ENCODE data around the gene PDK4.
"Not testable (repeated sequence)": the region's sequence is repeated elsewhere in the genome, so short reads cannot be mapped to it uniquely, and the experiment has no call there.

Gene PDK4

DNA sequence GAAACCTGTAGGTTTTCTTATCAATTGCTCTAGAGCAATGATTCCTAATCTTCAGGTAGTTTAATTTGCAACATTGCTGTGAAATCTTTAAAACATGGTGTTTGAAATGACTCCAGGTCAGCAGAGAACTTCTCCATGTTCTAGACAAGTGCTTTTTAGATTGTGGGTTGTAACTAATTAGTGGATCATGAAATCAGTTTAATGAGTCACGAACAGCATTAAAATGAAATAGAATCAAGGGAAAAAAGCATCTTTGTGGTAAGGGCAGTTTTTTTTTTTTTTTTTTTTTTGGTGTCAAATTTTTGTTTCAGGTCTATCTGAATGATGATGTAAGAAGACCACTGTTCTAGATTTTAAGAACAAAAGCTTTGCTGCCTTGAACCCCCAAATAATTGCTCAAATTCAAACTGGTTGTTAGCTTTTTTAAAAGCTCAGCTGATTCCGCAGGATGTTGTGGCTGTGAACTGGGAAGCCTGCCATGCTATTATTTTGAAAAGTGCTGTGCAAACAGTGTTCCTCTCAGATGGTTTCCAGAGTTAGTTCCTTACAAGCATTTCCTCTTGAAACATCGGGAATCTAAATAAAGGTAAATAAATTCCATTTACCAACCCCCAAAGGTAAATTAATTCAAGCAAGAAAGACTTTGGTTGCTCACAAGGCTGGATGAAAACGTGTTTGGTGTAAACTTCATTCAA lies 13.1 kb upstream of the PDK4 start:
- peak overlapping the region; percentile 9 to 55 (median 22) for H3K4me3 Mint-ChIP-seq
- peaks cover 12% of the 10 kb centered on the region for H3K36me3 Mint-ChIP-seq (ENCODE audit: low read depth)
- no peaks in the 10 kb centered on the region for H3K27me3 Mint-ChIP-seq (ENCODE audit: low read depth)
- peak overlapping the region; percentile 96 to 98 (median 98) for H3K27ac Mint-ChIP-seq
- H3K4me1 Mint-ChIP-seq, result peaks cover 60% of the 10 kb centered on the region
- H3K9me3 Mint-ChIP-seq, result peaks cover 26% of the 10 kb centered on the region
- TF ChIP-seq, protein P1, sequence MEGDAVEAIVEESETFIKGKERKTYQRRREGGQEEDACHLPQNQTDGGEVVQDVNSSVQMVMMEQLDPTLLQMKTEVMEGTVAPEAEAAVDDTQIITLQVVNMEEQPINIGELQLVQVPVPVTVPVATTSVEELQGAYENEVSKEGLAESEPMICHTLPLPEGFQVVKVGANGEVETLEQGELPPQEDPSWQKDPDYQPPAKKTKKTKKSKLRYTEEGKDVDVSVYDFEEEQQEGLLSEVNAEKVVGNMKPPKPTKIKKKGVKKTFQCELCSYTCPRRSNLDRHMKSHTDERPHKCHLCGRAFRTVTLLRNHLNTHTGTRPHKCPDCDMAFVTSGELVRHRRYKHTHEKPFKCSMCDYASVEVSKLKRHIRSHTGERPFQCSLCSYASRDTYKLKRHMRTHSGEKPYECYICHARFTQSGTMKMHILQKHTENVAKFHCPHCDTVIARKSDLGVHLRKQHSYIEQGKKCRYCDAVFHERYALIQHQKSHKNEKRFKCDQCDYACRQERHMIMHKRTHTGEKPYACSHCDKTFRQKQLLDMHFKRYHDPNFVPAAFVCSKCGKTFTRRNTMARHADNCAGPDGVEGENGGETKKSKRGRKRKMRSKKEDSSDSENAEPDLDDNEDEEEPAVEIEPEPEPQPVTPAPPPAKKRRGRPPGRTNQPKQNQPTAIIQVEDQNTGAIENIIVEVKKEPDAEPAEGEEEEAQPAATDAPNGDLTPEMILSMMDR (IDR thresholded peaks at IDR 0.05; ENCODE audit: unreplicated experiment in 3 of 3), result no peak

GRCh38 chr7:95608359-95609173 lies 12.2 kb upstream of the PDK4 start:
- TF ChIP-seq, protein P1 (IDR thresholded peaks at IDR 0.05; ENCODE audit: unreplicated experiment in 3 of 3), result no peak
- peak overlapping the region; percentile 96 to 98 (median 98) for H3K27ac Mint-ChIP-seq
- H3K27me3 Mint-ChIP-seq (ENCODE audit: low read depth), result no peaks in the 10 kb centered on the region
- H3K4me1 Mint-ChIP-seq, result peaks cover 60% of the 10 kb centered on the region
- H3K36me3 Mint-ChIP-seq (ENCODE audit: low read depth), result peaks cover 8% of the 10 kb centered on the region
- peaks cover 18% of the 10 kb centered on the region for H3K9me3 Mint-ChIP-seq
- peak overlapping the region; percentile 24 to 64 (median 55) for H3K4me3 Mint-ChIP-seq

- Mint-ChIP-seq H3K27ac (peak overlapping the region; percentile 96 to 98 (median 98)), H3K4me3 (peak overlapping the region in 1 of 3 experiments; percentile 8), H3K27me3 (ENCODE audit: low read depth) (no peaks in the 10 kb centered on the region), H3K9me3 (peaks cover 10% of the 10 kb centered on the region), H3K4me1 (peaks cover 64% of the 10 kb centered on the region), H3K36me3 (ENCODE audit: low read depth) (peaks cover 4% of the 10 kb centered on the region)
- TF ChIP-seq, protein P1 (IDR thresholded peaks at IDR 0.05; ENCODE audit: unreplicated experiment in 3 of 3), result no peak
Measured at GRCh38 chr7:95607561-95607960, 11.2 kb upstream of the PDK4 start.

- Mint-ChIP-seq H3K9me3 (peaks cover 10% of the 10 kb centered on the region), H3K27ac (no peak overlapping the region), H3K27me3 (ENCODE audit: low read depth) (no peaks in the 10 kb centered on the region), H3K4me3 (no peak overlapping the region), H3K4me1 (peaks cover 61% of the 10 kb centered on the region), H3K36me3 (ENCODE audit: low read depth) (no peaks in the 10 kb centered on the region)
- TF ChIP-seq, protein P1 (IDR thresholded peaks at IDR 0.05; ENCODE audit: unreplicated experiment in 3 of 3), result no peak
Measured at GRCh38 chr7:95605275-95605674, 9.0 kb upstream of the PDK4 start.

GRCh38 chr7:95604811-95605210 lies 8.5 kb upstream of the PDK4 start:
- not testable (repeated sequence) for H3K36me3 Mint-ChIP-seq (ENCODE audit: low read depth); H3K27me3 Mint-ChIP-seq (ENCODE audit: low read depth); H3K27ac Mint-ChIP-seq; H3K9me3 Mint-ChIP-seq; H3K4me3 Mint-ChIP-seq
- H3K4me1 Mint-ChIP-seq, result peaks cover 56% of the 10 kb centered on the region

DNA sequence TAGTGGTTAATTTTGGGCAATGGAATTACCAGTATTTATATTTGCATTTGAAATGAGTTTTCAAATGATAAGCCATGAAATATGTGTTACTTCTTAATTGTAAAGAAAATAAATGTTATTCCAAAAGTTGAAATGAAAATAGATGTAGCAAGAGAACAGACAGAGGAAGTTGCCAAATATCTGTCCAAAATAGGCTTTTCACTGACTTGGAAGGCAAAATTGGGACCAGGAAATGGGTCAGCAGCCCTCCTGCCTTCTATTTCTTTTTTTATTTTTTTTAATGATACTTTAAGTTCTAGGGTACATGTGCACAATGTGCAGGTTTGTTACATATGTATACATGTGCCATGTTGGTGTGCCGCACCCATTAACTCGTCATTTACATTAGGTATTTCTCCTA lies 8.1 kb upstream of the PDK4 start:
- not testable (repeated sequence) for H3K36me3 Mint-ChIP-seq (ENCODE audit: low read depth); H3K27me3 Mint-ChIP-seq (ENCODE audit: low read depth); H3K27ac Mint-ChIP-seq; H3K4me3 Mint-ChIP-seq; H3K9me3 Mint-ChIP-seq
- H3K4me1 Mint-ChIP-seq, result peaks cover 52% of the 10 kb centered on the region
